H9 (cell line): ENCODE results near the gene STOM. TPM values are rescaled to one million over a fixed set of nuclear protein-coding genes. Genes with fewer than 3 reads are reported as not detected.

ENCODE experiments used
- DNase-seq: peaks from one replicate; pipeline ENCODE4 v3.0.0-alpha.2; 2017
- H2AFZ ChIP-seq: one replicate; pipeline ENCODE4 v1.6.1; 2013; ENCODE audit warnings: mild to moderate bottlenecking, low read length, control low read depth, moderate library complexity
- H2AK5ac ChIP-seq: 2 replicates; pipeline ENCODE4 v1.6.1; 2013; ENCODE audit warnings: low read length, control low read depth, mixed read lengths; ENCODE audit not compliant: insufficient read length
- H2BK120ac ChIP-seq: one replicate; pipeline ENCODE4 v1.6.1; 2013; ENCODE audit warnings: low read depth, mild to moderate bottlenecking, low read length, control low read depth, inconsistent platforms; ENCODE audit not compliant: poor library complexity, severe bottlenecking
- H2BK12ac ChIP-seq: 2 replicates; pipeline ENCODE4 v1.6.1; 2013; ENCODE audit warnings: low read length, control low read depth, mixed read lengths, low read depth; ENCODE audit not compliant: insufficient read length
- H2BK15ac ChIP-seq: 2 replicates; pipeline ENCODE4 v1.6.1; 2013; ENCODE audit warnings: low read depth, low read length, control low read depth
- H2BK20ac ChIP-seq: one replicate; pipeline ENCODE4 v1.6.1; 2013; ENCODE audit warnings: low read depth, mild to moderate bottlenecking, low read length, control low read depth, inconsistent platforms; ENCODE audit not compliant: poor library complexity, severe bottlenecking
- H2BK5ac ChIP-seq: 2 replicates; pipeline ENCODE4 v1.6.1; 2013; ENCODE audit warnings: low read length, control low read depth, mixed read lengths; ENCODE audit not compliant: insufficient read length
- H3K14ac ChIP-seq: 2 replicates; pipeline ENCODE4 v1.6.1; 2013; ENCODE audit warnings: low read length, control low read depth; ENCODE audit not compliant: insufficient read depth
- H3K18ac ChIP-seq: 2 replicates; pipeline ENCODE4 v1.6.1; 2013; ENCODE audit warnings: low read depth, mild to moderate bottlenecking, mixed read lengths, low read length, control low read depth; ENCODE audit not compliant: insufficient read length
- H3K23ac ChIP-seq: 2 replicates; pipeline ENCODE4 v1.6.1; 2013; ENCODE audit warnings: low read length, control low read depth, mixed read lengths, low read depth; ENCODE audit not compliant: insufficient read length
- H3K23me2 ChIP-seq: 2 replicates; pipeline ENCODE4 v1.6.1; 2013; ENCODE audit warnings: low read depth, mild to moderate bottlenecking, mixed read lengths, low read length, control low read depth; ENCODE audit not compliant: insufficient read length, poor library complexity, severe bottlenecking
- H3K27ac ChIP-seq: 2 replicates; pipeline ENCODE4 v1.5.1; 2013; ENCODE audit warnings: low read length, control low read depth, mixed read lengths, low read depth; ENCODE audit not compliant: insufficient read length
- H3K27me3 ChIP-seq: 2 replicates; pipeline ENCODE4 v1.6.1; 2013; ENCODE audit warnings: low read length, control low read depth, inconsistent platforms; ENCODE audit not compliant: insufficient read depth
- H3K4ac ChIP-seq: 2 replicates; pipeline ENCODE4 v1.6.1; 2013; ENCODE audit warnings: low read depth, mild to moderate bottlenecking, control low read depth, inconsistent platforms, low read length, moderate library complexity
- H3K4me1 ChIP-seq: 2 replicates; pipeline ENCODE4 v1.6.1; 2013; ENCODE audit warnings: low read length, control low read depth, inconsistent platforms; ENCODE audit not compliant: insufficient read depth
- H3K4me2 ChIP-seq: 2 replicates; pipeline ENCODE4 v1.6.1; 2013; ENCODE audit warnings: low read length, control low read depth, mixed read lengths; ENCODE audit not compliant: insufficient read length, insufficient read depth
- H3K56ac ChIP-seq: 2 replicates; pipeline ENCODE4 v1.6.1; 2013; ENCODE audit warnings: low read depth, mild to moderate bottlenecking, mixed read lengths, low read length, control low read depth; ENCODE audit not compliant: insufficient read length
- H3K79me1 ChIP-seq: 2 replicates; pipeline ENCODE4 v1.6.1; 2013; ENCODE audit warnings: low read depth, mild to moderate bottlenecking, moderate library complexity, low read length, control low read depth, inconsistent platforms; ENCODE audit not compliant: insufficient read depth, poor library complexity, severe bottlenecking
- H3K79me2 ChIP-seq: 2 replicates; pipeline ENCODE4 v1.6.1; 2013; ENCODE audit warnings: low read length, control low read depth, inconsistent platforms; ENCODE audit not compliant: insufficient read depth
- H3K9ac ChIP-seq: 2 replicates; pipeline ENCODE4 v1.6.1; 2013; ENCODE audit warnings: low read length, control low read depth, mixed read lengths; ENCODE audit not compliant: insufficient read length; ENCODE audit errors: extremely low read depth
- H3K9me3 ChIP-seq: one replicate; pipeline ENCODE4 v1.6.1; 2013; ENCODE audit warnings: low read depth, low read length, inconsistent platforms; ENCODE audit not compliant: control insufficient read depth
- H3T11ph ChIP-seq: one replicate; pipeline ENCODE4 v1.6.1; 2013; ENCODE audit warnings: mild to moderate bottlenecking, low read length, control low read depth, inconsistent platforms
- H4K20me1 ChIP-seq: one replicate; pipeline ENCODE4 v1.6.1; 2013; ENCODE audit not compliant: control insufficient read depth, insufficient read length, insufficient read depth
- H4K5ac ChIP-seq: 2 replicates; pipeline ENCODE4 v1.6.1; 2013; ENCODE audit warnings: low read depth, mild to moderate bottlenecking, mixed read lengths, low read length, control low read depth; ENCODE audit not compliant: insufficient read length
- H4K8ac ChIP-seq: replicated peaks from 2 replicates; pipeline ENCODE4 v1.6.1; 2013; ENCODE audit warnings: low read length, control low read depth, mixed read lengths, low read depth; ENCODE audit not compliant: insufficient read length
- H4K91ac ChIP-seq: 2 replicates; pipeline ENCODE4 v1.6.1; 2013; ENCODE audit warnings: low read depth, mild to moderate bottlenecking, moderate library complexity, mixed read lengths, low read length, control low read depth; ENCODE audit not compliant: insufficient read length
- H3K27ac Mint-ChIP-seq, 3 experiments: 2 replicates in 2 of 3; 3 replicates in 1 of 3; pipeline ENCODE4 v1.8.0; 2020 to 2021; ENCODE audit warnings: mixed read lengths in 3 of 3, mild to moderate bottlenecking in 1 of 3, moderate library complexity in 1 of 3
- H3K27me3 Mint-ChIP-seq: 2 replicates; pipeline ENCODE4 v1.8.0; 2021; ENCODE audit warnings: low read depth, mild to moderate bottlenecking, moderate library complexity, mixed read lengths
- H3K36me3 Mint-ChIP-seq, 3 experiments: 2 replicates in 2 of 3; 3 replicates in 1 of 3; pipeline ENCODE4 v1.8.0; 2020 to 2021; ENCODE audit warnings: low read depth in 3 of 3, mixed read lengths in 3 of 3; ENCODE audit not compliant: insufficient read depth in 1 of 3
- H3K4me1 Mint-ChIP-seq, 2 experiments: 2 replicates each; pipeline ENCODE4 v1.8.0; 2020; ENCODE audit warnings: mixed read lengths in 2 of 2
- H3K4me3 Mint-ChIP-seq, 2 experiments: 2 replicates in 1 of 2; 3 replicates in 1 of 2; pipeline ENCODE4 v1.8.0; 2020 to 2021; ENCODE audit warnings: mild to moderate bottlenecking in 2 of 2, mixed read lengths in 2 of 2, moderate library complexity in 1 of 2
- H3K9me3 Mint-ChIP-seq, 2 experiments: 2 replicates in 1 of 2; 3 replicates in 1 of 2; pipeline ENCODE4 v1.8.0; 2020; ENCODE audit warnings: mild to moderate bottlenecking in 2 of 2, mixed read lengths in 2 of 2, moderate library complexity in 1 of 2
- WGBS: extraction: QIAGEN DNeasy Blood & Tissue Kit; methylation state at CpG from one replicate; pipeline ENCODE4 v1.1.7; 2013; ENCODE audit warnings: missing lambda C conversion rate, low lambda C conversion rate, mixed read lengths; ENCODE audit not compliant: insufficient read length; ENCODE audit errors: extremely low coverage; 5-methylcytosine and 5-hydroxymethylcytosine counted together
- total RNA-seq: library from RNA; stranded (reverse); gene quantifications from 2 replicates; pipeline ENCODE4 v1.2.1, GENCODE V29; 2021
- TF ChIP-seq, protein P1 (sequence below): fragments of 200-600 bp; sonication (generic); conservative IDR thresholded peaks from 3 replicates; pipeline ENCODE4 v1.8.0; 2021; ENCODE audit warnings: antibody characterized with exemption, mild to moderate bottlenecking

STOM gene
- total RNA-seq, 1 experiment from 2014 or later, result 15.3 TPM

DNA sequence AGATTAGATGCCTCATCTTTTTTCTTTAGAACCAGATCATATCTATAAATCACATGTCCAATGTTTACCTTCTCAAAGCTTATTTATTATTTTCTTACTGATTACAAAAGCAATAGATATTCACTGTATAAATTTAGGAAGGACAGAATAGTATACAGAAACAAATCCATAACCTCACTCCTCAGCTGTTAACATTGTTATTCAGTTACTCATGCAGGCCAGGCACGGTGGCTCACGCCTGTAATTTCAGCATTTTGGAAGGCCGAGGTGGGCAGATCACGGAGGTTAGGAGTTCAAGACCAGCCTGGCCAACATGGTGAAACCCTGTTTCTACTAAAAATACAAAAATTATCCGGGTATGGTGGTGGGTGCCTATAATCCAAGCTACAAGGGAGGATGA lies 15.3 kb downstream of the STOM start:
- H2BK15ac ChIP-seq, result no peak overlapping the region
- H2AFZ ChIP-seq, result no peak overlapping the region
- no CpG with 5 or more reads among the region's 5 CpGs for WGBS
- H2AK5ac ChIP-seq, result no peak overlapping the region
- Mint-ChIP-seq H3K36me3 (peaks cover 0 to 9% (median 7%) of the 10 kb centered on the region in 3 experiments; a peak in 4 of 7 replicates), H3K4me3 (no peak overlapping the region), H3K27me3 (no peaks in the 10 kb centered on the region), H3K27ac (no peak overlapping the region), H3K9me3 (no peaks in the 10 kb centered on the region; a peak in 1 of 5 replicates), H3K4me1 (peaks cover 10 to 13% of the 10 kb centered on the region in 2 experiments)
- no peak overlapping the region for H4K5ac ChIP-seq
- H3K4ac ChIP-seq, result no peak overlapping the region
- peaks cover 10% of the 10 kb centered on the region for H3K4me1 ChIP-seq
- no peaks in the 10 kb centered on the region for H3K23me2 ChIP-seq
- no peak overlapping the region for H2BK12ac ChIP-seq
- no peaks in the 10 kb centered on the region for H3K9me3 ChIP-seq
- no peak overlapping the region for H3K4me2 ChIP-seq
- no peak overlapping the region for H3T11ph ChIP-seq
- no peak overlapping the region for H3K9ac ChIP-seq
- no peaks in the 10 kb centered on the region for H3K79me2 ChIP-seq
- no peaks in the 10 kb centered on the region for H3K79me1 ChIP-seq
- no peak for DNase-seq
- no peaks in the 10 kb centered on the region for H3K27me3 ChIP-seq
- no peak overlapping the region for H3K23ac ChIP-seq
- H4K20me1 ChIP-seq, result no peaks in the 10 kb centered on the region
- H3K14ac ChIP-seq, result no peak overlapping the region
- no peak overlapping the region for H3K27ac ChIP-seq
- TF ChIP-seq, protein P1, sequence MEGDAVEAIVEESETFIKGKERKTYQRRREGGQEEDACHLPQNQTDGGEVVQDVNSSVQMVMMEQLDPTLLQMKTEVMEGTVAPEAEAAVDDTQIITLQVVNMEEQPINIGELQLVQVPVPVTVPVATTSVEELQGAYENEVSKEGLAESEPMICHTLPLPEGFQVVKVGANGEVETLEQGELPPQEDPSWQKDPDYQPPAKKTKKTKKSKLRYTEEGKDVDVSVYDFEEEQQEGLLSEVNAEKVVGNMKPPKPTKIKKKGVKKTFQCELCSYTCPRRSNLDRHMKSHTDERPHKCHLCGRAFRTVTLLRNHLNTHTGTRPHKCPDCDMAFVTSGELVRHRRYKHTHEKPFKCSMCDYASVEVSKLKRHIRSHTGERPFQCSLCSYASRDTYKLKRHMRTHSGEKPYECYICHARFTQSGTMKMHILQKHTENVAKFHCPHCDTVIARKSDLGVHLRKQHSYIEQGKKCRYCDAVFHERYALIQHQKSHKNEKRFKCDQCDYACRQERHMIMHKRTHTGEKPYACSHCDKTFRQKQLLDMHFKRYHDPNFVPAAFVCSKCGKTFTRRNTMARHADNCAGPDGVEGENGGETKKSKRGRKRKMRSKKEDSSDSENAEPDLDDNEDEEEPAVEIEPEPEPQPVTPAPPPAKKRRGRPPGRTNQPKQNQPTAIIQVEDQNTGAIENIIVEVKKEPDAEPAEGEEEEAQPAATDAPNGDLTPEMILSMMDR, result no peak
- H4K8ac ChIP-seq, result no peak overlapping the region
- no peak overlapping the region for H4K91ac ChIP-seq
- no peak overlapping the region for H3K56ac ChIP-seq
- H2BK5ac ChIP-seq, result no peak overlapping the region
- H2BK120ac ChIP-seq, result no peak overlapping the region
- H3K18ac ChIP-seq, result no peak overlapping the region
- no peak overlapping the region for H2BK20ac ChIP-seq
